Measurements from ENCODE around the gene DIO2. TPM values are rescaled to one million over a fixed set of nuclear protein-coding genes. Genes with fewer than 3 reads are reported as not detected.
A peak's percentile ranks its signal among the peaks of the same experiment; 100 is the strongest.

The DIO2 gene
- total RNA-seq, 3 donors from 2014 or later = 0.41 to 1.3 (median 1.1) TPM

DNA sequence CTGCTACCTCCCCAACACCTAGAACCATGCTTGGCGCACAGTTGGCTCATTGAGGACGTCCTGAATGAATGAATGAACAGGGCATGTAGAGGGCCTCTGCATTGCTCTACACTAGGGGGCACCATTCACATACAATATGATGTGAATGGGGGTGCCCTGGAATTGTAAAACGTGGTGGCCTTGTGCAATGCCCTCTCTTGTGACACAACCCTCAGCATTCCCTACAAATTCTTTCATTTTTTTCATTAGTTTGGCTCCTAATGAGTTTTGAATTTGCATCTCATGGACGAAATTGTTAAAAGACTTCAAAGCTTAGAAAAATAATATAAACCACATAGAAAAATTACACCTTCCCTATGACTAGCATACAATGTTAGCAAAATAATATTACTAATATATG lies 2.3 kb upstream of the DIO2 start:
- ATAC-seq (peak; percentile 57), DNase-seq (peak in 1 of 3 donors; percentile 36)
- H3K9me3 ChIP-seq = no peaks in the 10 kb centered on the region
- intact Hi-C loops (cut with DNase I, micrococcal nuclease) = no loop called here
- H3K36me3 ChIP-seq (ENCODE audit: low read depth) = no peaks in the 10 kb centered on the region
- H3K4me3 ChIP-seq = no peak overlapping the region
- no peaks in the 10 kb centered on the region for H3K4me1 ChIP-seq (ENCODE audit: low read depth)
- TF ChIP-seq, protein P1, sequence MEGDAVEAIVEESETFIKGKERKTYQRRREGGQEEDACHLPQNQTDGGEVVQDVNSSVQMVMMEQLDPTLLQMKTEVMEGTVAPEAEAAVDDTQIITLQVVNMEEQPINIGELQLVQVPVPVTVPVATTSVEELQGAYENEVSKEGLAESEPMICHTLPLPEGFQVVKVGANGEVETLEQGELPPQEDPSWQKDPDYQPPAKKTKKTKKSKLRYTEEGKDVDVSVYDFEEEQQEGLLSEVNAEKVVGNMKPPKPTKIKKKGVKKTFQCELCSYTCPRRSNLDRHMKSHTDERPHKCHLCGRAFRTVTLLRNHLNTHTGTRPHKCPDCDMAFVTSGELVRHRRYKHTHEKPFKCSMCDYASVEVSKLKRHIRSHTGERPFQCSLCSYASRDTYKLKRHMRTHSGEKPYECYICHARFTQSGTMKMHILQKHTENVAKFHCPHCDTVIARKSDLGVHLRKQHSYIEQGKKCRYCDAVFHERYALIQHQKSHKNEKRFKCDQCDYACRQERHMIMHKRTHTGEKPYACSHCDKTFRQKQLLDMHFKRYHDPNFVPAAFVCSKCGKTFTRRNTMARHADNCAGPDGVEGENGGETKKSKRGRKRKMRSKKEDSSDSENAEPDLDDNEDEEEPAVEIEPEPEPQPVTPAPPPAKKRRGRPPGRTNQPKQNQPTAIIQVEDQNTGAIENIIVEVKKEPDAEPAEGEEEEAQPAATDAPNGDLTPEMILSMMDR (IDR thresholded peaks at IDR 0.05) = no peak

DNA sequence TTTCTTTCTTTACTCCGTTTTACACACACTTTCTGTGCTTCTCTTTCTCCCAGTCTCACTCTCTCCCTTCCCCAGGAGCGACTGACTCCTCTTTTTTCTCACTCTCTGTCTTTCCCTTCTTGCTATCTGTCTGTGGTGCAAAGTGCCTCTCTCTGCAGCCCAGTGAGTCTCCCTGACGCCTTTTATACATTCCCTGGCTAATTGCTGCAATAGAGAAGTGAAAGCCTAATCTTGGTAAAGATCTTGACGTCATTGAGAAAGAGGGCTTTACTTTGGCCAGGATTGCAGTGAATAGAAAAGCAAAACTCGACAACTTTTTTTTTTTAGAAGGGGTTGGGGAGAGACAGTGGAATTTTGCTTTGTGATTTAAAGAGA lies 706 bp upstream of the DIO2 start:
- H3K4me3 ChIP-seq = no peak overlapping the region
- DNase-seq (no peak), ATAC-seq (peak; percentile 43)
- TF ChIP-seq, protein P1 (IDR thresholded peaks at IDR 0.05) = no peak
- no peaks in the 10 kb centered on the region for H3K36me3 ChIP-seq (ENCODE audit: low read depth)
- H3K4me1 ChIP-seq (ENCODE audit: low read depth) = no peaks in the 10 kb centered on the region
- H3K9me3 ChIP-seq = no peaks in the 10 kb centered on the region
- intact Hi-C loops (cut with DNase I, micrococcal nuclease) = no loop called here

DNA sequence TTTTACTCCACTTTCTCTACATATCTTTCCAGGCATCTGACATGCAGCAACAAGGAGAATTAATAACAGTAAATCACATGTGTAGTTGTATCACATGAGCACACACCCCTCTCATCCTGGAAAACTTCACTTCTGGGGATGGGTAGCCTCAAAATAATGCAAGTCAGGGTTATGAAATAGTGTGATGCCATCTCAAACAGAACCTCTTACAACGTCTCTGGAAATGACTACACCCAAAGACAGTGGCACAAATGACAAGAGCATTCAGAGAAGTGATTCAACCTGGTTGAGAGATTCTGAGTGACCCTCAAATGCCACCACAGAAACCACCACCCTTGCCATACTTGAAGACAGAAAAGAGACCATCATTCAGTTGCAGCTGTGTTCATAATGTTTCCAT lies 2.8 kb downstream of the DIO2 start:
- DNase-seq = no peak
- Histone ChIP-seq H3K4me1 (ENCODE audit: low read depth) (no peaks in the 10 kb centered on the region), H3K9me3 (no peaks in the 10 kb centered on the region), H3K4me3 (no peak overlapping the region), H3K36me3 (ENCODE audit: low read depth) (no peaks in the 10 kb centered on the region)
- intact Hi-C loops (cut with DNase I, micrococcal nuclease) = no loop called here
- ATAC-seq = no peak
- TF ChIP-seq, protein P1 (IDR thresholded peaks at IDR 0.05) = no peak

DNA sequence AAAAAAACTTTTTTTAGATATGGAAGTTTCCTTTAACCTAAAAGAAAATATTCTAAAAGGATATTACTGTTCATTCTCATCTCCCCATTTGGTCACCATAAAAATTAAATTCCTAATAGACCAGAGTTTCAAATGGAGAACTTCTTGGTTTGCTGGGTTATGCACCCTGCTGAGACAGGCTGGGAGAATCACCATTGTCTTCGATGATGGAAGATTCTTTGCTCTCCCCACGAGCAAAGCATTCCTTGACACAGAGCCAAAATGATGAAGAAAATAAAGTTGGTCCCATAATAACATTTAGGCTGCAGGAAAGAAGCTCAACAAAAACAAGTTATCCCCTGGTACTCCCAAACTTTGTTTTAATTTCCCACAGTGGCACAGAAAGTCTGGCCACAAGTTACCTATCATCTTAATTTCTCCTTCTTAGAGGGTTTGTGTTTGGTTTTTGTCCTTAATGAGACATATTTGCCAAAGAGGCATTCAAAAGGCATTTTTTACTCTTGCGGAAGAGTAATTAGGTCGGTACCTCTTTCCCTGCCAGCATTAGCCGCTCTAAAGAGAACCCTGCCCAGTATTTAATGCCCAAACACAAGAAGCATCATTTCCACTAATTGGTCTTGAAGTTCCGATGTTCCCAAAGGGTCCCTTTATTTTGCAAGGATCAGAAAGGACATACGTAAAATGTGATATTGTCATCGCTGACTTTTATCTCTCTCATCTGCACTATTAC lies 4.8 kb downstream of the DIO2 start:
- ATAC-seq (no peak), DNase-seq (no peak)
- H3K4me1 ChIP-seq (ENCODE audit: low read depth) = no peaks in the 10 kb centered on the region
- no peak overlapping the region for H3K4me3 ChIP-seq
- TF ChIP-seq, protein P1 (IDR thresholded peaks at IDR 0.05) = no peak
- no peaks in the 10 kb centered on the region for H3K36me3 ChIP-seq (ENCODE audit: low read depth)
- no peaks in the 10 kb centered on the region for H3K9me3 ChIP-seq
- intact Hi-C loops (cut with DNase I, micrococcal nuclease) = no loop called here

DNA sequence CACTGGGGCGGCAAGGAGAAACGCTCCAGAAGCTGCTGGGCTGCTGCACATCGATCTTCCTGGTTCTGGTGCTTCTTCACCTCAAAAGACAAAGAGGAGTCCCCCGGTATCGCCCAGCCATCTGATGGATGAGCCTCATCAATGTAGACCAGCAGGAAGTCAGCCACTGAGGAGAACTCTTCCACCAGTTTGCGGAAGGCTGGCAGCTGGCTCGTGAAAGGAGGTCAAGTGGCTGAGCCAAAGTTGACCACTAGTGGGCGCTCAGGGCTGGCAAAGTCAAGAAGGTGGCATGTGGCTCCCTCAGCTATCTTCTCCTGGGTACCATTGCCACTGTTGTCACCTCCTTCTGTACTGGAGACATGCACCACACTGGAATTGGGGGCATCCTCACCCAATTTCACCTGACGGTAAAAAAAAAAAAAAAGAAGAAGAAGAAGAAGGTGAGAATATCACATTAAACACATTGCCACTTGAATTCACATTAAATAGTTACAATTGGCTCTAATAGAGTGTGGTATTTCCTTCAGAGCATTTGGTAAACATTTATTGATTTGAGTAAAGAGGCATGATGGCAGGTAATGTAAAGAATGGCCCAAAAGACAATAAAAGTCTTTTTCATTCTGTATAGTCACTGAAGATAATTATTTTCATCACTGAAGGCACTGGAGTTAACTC lies 8.3 kb downstream of the DIO2 start:
- no peak overlapping the region for H3K4me3 ChIP-seq
- H3K36me3 ChIP-seq (ENCODE audit: low read depth) = no peaks in the 10 kb centered on the region
- TF ChIP-seq, protein P1 (IDR thresholded peaks at IDR 0.05) = no peak
- H3K4me1 ChIP-seq (ENCODE audit: low read depth) = no peaks in the 10 kb centered on the region
- no peaks in the 10 kb centered on the region for H3K9me3 ChIP-seq
- ATAC-seq (peak; percentile 25), DNase-seq (peak in 2 of 3 donors; percentile 35)
- intact Hi-C loops (cut with DNase I, micrococcal nuclease) = no loop called here

All from mucosa of descending colon (tissue), 3 donors.